Epidermal melanocyte (primary cell): ENCODE results near the gene FTHL17.

Experiments
- DNase-seq: peaks from one replicate; pipeline ENCODE4 v3.0.0; 2011; ENCODE audit warnings: low spot score; ENCODE audit not compliant: insufficient read length

FTHL17 gene

GRCh38 chrX:31038575-31039326 is 33.1 kb downstream of the FTHL17 start:
- peak; percentile 19 for DNase-seq

- DNase-seq: no peak
Observed at GRCh38 chrX:31036895-31037294, 34.9 kb downstream of the FTHL17 start.

GRCh38 chrX:31027351-31027750 is 44.5 kb downstream of the FTHL17 start:
- DNase-seq: no peak

- no peak for DNase-seq
Observed at GRCh38 chrX:31024866-31025265, 47.0 kb downstream of the FTHL17 start.

GRCh38 chrX:31021537-31021936 is 50.3 kb downstream of the FTHL17 start:
- no peak for DNase-seq
